Neural progenitor cell (in vitro differentiated cells): Measurements from ENCODE around the gene TSHZ3.

ENCODE experiments used
- EZH2 ChIP-seq: fragments of 200-600 bp; sonication (generic); IDR thresholded peaks from 2 replicates; pipeline ENCODE4 v1.6.1; 2017; ENCODE audit warnings: antibody characterized with exemption, mild to moderate bottlenecking, moderate library complexity
- EZH2phosphoT487 ChIP-seq: fragments of 200-600 bp; sonication (generic); IDR thresholded peaks from 2 replicates; pipeline ENCODE4 v1.6.1; 2017; ENCODE audit warnings: antibody characterized with exemption

GRCh38 chr19:31285744-31286143 is 63.5 kb downstream of the TSHZ3 start:
- TF ChIP-seq EZH2 (no peak), EZH2phosphoT487 (no peak)
